NCI-H2196 treated with DMSO at 0.1 percent for 48 hours (cell line): Measurements from ENCODE around the gene FFAR4.

Experiments used
- DNase-seq: peaks from one replicate; lab custom pipeline; 2025; ENCODE audit not compliant: unreplicated experiment; lab: John Stamatoyannopoulos, UW

Gene FFAR4

DNA sequence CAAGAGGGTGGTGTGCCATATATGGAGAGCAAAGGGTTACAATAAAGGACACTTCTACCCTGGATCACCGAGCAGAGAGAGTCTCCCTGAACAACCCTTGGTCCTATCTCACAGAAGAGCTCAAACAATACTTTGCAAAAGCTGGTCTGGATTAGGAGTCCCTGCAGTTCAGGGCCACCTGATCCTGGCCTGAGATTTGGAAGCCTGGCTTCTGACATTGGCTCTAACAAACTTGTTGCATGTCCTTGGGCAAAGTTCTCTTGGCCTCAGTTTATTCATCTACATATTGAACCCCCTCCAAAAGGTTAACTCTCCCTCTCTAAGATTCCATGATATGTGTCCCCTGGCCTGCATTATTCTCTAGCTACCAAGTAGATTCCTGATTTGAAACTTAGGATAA, 32.9 kb downstream of the FFAR4 start:
- no peak for DNase-seq

DNA sequence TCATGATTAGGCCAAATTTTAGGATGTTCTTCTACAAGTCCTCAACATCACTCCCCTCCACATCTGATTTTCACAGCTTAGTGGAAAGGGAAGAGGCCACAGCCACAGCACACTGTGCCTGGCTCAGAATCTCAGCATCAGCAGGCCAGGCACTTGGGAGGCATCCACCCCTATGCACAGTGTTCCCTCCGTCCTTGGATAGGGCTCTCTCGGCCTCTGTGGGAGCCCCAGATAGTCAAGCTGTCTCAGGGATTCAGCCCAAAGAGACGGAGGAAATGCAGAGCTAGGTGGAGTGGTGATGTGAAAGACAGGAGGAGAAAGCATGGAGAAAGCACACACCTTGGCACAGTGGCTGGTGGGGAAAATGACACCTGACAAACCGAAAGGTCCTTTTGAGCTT, 33.3 kb downstream of the FFAR4 start:
- no peak for DNase-seq

DNA sequence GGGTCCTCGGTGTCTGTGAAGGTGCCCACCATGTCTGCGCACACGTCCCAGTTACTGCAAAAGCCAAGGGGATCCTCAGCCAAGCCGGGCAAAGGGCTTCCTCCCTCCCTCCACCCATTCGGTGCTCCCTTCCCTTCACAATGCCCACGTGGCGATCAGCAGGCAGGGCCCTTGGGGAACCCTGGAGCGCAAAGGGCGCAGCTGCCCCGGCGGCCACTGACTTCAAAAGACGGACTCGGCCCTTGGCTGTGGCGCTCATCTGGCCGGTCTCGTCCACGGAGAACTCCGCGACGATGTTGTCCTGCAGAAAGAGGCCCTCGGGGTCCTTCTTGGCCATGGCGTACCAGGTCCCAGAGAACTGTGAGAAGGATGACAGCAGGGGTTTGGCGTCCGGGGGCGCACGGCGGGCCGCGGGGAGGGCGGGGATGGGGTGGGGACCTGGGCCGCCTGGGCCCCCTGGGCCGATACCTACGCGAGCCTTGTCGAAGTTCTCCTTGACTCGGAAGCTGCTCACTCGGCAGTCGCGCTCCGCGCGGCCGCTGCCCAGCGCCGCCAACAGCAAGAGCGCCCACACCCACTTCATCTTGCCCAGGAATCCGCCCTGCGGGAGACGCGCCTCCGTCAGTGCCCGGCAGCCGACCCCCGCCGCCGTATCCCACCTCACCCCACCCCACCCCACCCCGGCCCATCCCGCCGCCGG, 34.1 kb downstream of the FFAR4 start:
- DNase-seq, result no peak

DNA sequence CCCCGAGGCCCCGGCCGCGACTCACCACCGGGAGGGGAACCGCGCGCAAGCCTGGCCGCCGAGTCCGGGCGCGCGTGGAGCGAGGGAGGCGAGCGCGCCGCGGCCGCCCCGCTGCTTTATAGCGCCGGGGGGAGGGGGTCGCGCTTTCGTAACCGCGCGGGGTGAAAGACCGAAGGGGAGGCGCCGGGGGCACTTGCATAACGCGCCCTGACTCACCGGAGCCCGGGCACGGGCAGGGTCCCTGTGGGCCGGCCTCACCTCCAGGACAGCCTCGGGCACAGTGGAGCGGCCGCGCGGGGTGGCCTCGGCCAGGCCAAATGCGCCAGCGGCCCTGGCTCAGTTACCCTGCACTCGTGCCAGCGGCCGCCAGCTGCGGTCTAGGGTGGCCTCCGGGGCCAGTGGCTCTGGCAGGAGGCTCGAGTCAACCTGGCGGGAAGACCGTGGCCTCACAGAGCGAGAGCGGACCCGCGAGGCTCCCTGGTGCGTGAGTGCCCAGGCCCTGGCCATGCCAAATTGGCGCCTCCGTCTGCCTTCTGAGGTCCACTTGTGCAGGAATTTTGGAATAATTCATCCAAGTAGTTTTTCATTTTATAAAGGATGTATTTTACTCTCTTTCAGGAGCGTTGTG, 34.8 kb downstream of the FFAR4 start, which contains the start of gene RBP4:
Gene RBP4, minus strand, starts transcription at position 90 of the 628 bp plus-strand sequence. CDS start 207 bp downstream, outside the sequence.
- no peak for DNase-seq

DNA sequence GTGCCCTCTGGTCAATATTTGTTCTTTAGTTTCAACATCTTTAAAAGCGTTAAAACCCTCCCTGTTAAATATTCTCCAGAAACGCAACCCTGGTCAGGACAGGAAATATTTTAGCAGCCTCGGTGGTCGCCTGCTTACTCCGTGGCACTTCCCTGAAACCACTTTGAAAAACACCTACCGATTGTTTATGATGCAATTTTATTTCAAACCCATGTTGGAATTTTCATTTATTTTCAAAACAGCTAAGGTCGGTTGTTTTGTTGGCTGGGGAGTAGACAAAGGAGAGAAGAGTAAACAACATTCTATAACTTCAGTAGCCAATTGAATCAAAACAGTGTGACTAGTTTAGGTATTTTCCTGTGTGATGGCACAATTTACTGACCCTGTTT, 35.3 kb downstream of the FFAR4 start:
- DNase-seq, result no peak

DNA sequence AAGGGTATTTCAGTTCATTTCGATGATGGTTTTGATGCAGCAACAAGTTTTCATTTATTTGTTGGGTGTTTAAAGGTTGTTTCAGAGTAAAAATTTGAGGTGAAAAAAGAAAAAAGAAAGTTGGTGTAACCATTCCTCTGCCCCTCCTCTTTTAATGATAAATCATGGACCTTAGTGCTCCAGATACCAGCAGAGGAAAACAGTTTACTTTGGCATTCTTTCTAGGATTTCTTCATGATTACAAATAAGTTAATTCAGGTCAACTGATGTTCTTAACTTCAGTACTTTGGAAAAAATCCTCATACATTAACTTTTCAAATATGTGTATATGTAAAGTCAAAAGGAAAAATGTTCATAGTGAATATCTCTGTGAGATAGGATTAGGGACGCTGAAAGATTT, 36.6 kb downstream of the FFAR4 start:
- DNase-seq, result no peak

DNA sequence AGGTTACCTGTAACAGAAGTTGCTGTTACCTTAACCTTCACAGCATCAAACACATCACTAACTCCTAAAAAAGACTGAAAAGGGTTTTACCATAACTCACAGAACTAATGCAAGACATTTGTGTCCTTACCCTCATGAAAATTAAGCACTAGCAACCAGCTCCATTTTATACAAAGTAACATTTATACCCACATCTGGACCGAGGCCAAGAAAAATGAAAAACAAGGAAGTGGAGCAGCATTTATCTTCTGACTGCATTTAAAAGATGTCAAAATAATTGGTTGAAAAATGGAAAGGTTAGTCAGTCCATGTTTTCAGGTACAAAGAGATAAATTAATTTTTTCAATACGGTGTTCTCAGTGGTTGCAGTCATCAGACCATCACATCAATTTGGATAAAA, 37.7 kb downstream of the FFAR4 start:
- DNase-seq, result no peak

DNA sequence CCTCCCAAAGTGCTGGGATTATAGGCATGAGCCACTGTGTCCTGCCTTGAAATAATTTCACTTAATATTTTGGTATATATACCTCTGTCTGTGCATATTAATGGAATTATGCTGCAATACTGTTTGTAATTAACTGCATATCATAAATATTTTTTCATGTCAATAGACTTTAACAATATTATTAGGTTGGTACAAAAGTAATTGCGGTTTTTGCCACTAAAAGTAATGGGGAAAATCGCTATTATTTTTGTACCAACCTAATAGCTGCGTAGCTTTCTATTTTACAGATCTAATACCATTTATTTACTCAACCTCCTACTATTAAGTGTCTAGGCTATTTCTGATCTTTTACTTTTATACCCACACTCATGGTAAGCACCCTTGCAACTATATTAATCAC, 42.0 kb downstream of the FFAR4 start:
- DNase-seq, result no peak

DNA sequence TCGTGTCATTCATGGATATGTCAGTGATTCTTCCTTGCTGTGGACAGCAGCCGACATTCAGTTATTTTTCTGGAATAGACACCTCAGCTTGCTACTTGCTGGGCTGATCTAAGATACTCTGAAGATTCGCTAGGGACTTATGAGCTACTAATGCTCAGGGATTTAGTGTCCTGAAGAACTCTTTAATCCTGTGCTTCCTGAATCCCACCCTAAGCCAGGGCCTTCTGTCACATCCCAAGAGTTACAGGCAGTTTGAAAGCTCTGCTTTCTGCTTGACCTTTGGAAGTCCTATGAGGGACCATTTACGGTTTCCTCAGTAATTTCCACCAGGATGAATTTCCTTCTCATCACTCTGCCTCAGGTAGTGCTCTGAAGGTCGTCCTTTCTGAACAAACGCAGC, 45.8 kb downstream of the FFAR4 start, which contains the start of gene PDE6C:
Gene PDE6C, plus strand, starts transcription at position 227 of the 400 bp plus-strand sequence. CDS start 189 bp downstream, outside the sequence.
- DNase-seq, result no peak

DNA sequence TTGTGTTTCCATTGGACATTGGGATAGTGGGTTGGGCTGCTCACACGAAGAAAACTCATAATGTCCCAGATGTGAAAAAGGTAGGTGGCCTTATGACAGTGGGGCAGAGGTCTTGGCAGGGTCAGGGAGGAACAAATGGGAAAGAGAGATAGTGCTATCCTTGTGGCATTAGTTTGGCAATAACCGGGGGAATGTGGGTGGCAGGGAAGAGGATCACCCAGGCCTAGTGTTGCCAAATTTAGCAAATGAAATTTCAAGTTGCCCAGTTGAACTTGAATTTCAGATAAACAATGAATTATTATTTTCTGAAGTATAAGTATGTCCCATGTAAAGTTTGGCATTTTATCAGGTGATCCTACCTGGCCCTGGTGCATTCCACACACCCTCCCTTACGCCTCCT, 46.7 kb downstream of the FFAR4 start:
- no peak for DNase-seq

DNA sequence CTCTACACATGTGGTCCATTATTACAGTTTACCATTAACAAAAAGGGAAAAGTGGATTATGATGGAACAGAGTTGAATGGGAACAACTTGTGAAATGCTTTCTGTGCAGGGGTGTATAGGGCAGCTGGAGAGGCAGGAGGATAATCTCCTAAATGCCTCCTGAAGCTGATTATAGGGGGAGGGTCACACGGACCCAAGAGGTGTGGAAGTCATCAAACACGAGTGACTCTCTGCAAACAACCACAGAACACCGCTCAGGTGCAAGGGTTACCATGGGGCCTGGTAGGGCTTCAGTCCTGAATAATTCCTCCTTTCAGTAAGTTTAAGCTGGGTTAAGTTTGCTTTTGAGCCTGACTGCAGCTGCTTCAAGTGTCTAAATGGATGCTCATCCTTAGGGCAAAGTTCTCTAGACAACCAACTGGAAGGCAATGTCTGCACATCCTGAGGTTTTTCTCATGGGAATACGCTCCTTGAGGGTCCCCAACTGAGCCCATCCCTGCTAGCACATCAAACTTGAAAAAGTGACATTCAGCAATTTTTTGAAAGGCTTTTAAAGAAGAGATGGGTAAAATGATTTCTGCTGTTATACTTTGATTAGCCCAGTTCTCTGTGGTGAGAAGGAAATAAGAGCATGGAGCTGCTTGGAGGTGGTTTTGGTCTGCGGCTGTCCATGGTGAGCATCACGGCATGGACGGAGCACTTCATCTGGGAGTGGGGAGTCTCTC, 47.8 kb downstream of the FFAR4 start:
- DNase-seq, result no peak

DNA sequence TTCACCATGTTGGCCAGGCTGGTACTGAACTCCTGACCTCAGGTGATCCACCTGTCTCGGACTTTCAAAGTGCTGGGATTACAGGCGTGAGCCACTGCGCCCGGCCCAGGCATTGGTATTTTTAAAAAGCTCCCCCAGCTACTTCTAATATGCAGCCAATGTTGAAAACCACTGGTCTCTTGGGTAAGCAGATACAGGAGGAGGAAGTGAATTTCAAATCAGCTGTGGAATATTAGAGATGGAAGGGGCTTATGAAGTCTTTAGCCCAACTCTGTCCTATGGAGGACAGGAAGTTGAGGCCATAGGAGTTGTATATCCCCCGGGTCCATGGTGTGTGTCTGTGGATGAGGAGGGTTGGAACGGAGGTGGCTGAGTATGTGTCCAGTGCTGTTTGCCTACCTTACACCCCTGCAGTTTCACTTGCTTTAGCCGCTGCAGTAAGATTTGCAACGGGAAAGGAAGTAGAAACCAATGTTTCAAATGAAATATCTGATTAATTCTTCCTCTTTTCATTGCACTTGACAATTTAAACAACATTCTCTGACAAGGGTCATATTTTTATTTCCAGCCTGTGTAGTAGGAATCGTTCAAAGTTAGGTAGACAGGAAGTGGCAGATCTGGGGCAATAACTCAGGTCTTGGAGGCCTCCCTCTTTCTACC, 49.2 kb downstream of the FFAR4 start:
- no peak for DNase-seq

DNA sequence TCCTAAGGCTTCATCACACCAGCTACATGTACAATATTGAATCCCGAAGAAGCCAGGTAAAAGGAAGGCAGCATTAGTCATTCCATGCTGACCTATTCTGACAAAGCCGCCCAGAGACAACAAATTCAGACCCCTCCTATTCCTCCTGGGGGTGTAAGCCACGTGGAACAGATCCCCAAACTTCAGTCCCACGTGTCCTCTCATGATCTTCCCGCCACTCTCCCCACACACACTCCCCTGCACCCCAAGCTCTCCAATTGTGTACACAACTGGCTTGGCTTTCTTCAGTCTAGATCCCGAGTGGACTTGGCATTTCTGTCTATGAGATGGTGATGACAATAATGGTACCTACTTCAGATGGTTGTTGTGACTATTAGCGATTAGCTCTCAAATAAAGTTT, 54.5 kb downstream of the FFAR4 start:
- no peak for DNase-seq

DNA sequence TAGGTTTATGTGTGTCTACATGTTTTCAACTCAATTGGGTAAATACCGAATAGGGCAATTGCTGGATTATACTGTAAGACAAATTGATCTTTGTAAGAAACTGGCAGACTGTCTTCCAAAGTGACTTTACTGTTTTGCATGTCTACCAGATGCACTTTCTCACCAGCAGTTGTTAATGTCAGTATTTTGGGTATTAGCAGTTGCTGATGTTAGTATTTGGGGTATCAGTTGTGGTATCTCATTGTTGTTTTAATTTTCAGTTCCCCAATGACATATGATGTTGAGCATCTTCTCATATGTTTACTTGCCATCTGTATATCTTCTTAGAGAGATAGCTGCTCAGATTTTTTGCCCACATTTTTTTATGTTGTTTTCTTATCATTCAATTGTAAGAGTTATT, 56.5 kb downstream of the FFAR4 start:
- DNase-seq, result no peak

DNA sequence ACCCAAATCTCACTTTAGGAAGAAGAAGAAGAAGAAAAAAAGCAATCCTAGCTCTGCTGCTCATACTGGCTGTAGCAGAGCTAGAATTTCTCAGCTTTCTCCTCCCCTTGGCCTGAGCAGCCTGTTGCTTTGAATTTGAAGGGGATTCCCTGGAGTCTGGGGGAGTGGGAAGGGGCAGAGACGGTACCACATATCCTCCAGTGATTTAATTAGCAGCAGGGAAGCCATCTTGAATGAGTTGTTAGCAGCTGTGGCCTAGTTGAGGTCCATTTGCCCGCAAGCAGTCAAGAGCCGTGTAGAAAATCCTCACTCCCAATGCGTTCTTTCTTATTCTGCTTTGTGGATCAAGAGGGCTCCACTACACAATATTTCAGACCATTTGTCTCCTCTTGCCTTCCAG, 62.4 kb downstream of the FFAR4 start:
- DNase-seq, result no peak

DNA sequence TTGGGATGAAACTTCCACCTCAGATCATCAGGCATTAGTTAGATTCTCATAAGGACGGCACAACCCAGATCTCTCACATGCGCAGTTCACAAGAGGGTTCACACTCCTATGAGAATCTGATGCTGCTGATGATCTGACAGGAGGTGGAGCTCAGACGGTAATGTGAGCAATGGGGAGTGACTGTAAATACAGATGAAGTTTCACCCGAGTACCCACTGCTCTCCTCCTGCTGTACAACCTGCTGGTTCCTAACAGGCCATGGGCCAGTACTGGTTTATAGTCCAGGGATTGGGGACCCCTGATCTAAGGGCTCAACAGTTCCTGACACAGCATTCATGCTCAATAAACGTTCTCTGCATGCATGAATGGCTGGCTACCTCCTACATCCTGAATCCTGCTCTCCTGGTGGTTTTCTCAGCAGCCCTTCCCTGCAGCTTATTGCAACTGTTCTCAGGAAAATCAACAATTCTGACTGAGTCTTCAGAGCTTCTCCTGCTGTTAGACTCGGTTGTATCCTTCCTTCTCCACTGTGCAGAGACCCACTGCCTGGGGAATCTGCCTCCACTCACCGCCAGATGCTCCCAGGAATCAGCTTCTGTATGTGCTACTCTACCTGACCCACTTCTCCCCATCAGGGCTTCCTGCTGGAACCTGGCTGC, 63.3 kb downstream of the FFAR4 start:
- DNase-seq, result no peak

DNA sequence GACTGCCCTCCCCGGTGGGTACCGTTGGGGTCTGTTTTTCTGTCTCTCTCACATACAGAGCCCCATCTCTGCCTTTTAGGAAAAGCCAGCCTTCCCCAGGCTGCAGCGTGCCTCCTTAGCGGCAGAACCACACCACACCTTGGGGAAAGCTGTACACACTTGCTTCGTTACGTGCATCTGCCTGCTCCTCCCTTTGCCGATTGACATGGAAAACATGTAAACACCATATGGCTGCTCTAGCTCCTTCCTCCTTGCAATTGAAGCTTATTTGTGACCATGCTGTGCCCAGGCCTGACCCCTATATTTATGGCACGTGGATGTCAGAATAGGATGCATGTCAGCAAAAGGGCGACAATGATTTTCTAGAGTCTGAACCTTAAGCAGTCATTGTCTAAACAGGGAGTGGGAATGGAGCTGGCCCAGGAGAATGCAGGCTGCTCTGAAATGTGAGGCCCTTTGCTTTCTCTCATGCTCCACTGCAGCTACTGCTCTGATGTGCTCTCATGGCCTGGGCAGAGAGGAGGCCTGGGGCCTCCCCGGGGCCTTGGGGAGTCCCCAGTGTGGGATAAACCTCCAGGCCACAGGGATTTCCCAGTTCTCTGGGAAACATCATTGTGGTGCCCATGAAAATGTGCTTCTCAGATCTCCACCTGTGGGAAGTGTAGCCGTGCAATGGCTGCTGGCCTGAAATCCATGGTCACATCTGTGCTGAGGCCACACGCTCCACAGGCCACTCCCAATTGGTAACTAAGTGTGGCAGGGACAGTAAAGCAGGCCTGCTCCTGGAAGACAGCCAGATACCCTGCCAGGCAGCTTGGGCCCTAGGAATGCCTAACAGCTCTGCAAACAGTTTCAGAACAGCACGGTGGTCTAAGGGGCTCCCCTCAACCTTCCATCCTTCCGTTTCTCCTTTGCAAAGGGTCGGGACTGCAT, 64.4 kb downstream of the FFAR4 start:
- DNase-seq, result no peak
